HCT116 (cell line): ENCODE measurements around the gene SLC9B1. TPM values are rescaled to one million over a fixed set of nuclear protein-coding genes. Genes with fewer than 3 reads are reported as not detected.

Experiments used
- ATAC-seq: fragments of 200-7000 bp; cut with Tn5 transposase; 2 replicates; pipeline ENCODE4 v1.9.1; 2020; ENCODE audit warnings: mild to moderate bottlenecking, moderate library complexity
- BruUV-seq: library from RNA; stranded (reverse); fragments of 400-500 nt; replicated peaks from 2 replicates; lab custom pipeline; 2021; lab: Mats Ljungman, UMichigan
- CTCF ChIA-PET: fragments of 300-600 bp; sonication (Branson Sonifier 250); formaldehyde crosslinking; loops from one replicate; lab custom pipeline; 2021; ENCODE audit warnings: antibody characterized with exemption; lab: Charles Lee
- POLR2A ChIA-PET: fragments of 300-600, 350-600 bp; sonication (Branson Sonifier 250); formaldehyde crosslinking; loops from one replicate; lab custom pipeline; 2021; ENCODE audit warnings: antibody characterized with exemption; lab: Charles Lee
- RAD21 ChIA-PET, 2 experiments: fragments of 300-600 bp; sonication (Branson Sonifier 250); formaldehyde crosslinking; loops; one replicate each; lab custom pipeline; 2023; ENCODE audit warnings: low total read pairs in 2 of 2; ENCODE audit not compliant: uncharacterized antibody in 2 of 2, unreplicated experiment in 2 of 2, low non-redundant PET in 1 of 2; lab: Charles Lee
- DNase-seq: peaks from one replicate; pipeline ENCODE4 v3.0.0-alpha.2; 2010; ENCODE audit warnings: low read depth, low spot score
- H2AFZ ChIP-seq: fragments of 200-600 bp; shearing (Covaris generic), sonication (generic); 2 replicates; pipeline ENCODE4 v1.6.1; 2017; ENCODE audit warnings: low read depth, mixed run types, mixed read lengths, antibody characterized with exemption, low read length; ENCODE audit not compliant: poor library complexity, severe bottlenecking
- H3K27ac ChIP-seq: 2 replicates; pipeline ENCODE4 v1.5.1; 2012; ENCODE audit warnings: low read depth, low read length
- H3K27me3 ChIP-seq: fragments of 200-600 bp; sonication (generic); 2 replicates; pipeline ENCODE4 v1.6.1; 2016; ENCODE audit warnings: mixed run types, low read length, mixed read lengths; ENCODE audit not compliant: insufficient read depth
- H3K36me3 ChIP-seq, 2 experiments: fragments of 200-500 bp in 1 of 2; fragments of 200-600 bp in 1 of 2; sonication (Bioruptor generic) in 1 of 2; sonication (generic) in 1 of 2; 2 replicates each; pipeline versions ENCODE4 v1.5.1 to v1.6.1; 2014 to 2016; ENCODE audit warnings: low read length in 2 of 2, inconsistent platforms in 1 of 2, mixed read lengths in 1 of 2, mixed run types in 1 of 2; ENCODE audit not compliant: insufficient read depth in 2 of 2, control insufficient read depth in 1 of 2
- H3K4me1 ChIP-seq, 2 experiments: fragments of 200-600 bp in 1 of 2; sonication (generic) in 1 of 2; 2 replicates each; pipeline versions ENCODE4 v1.5.1 to v1.6.1; 2012 to 2017; ENCODE audit warnings: low read length in 2 of 2, inconsistent platforms in 1 of 2, mild to moderate bottlenecking in 1 of 2, mixed read lengths in 1 of 2, mixed run types in 1 of 2, moderate library complexity in 1 of 2; ENCODE audit not compliant: insufficient read depth in 2 of 2, control insufficient read depth in 1 of 2
- H3K4me2 ChIP-seq: fragments of 200-600 bp; sonication (generic); 2 replicates; pipeline ENCODE4 v1.6.1; 2017; ENCODE audit warnings: mixed run types, low read length, mixed read lengths
- H3K4me3 ChIP-seq, 2 experiments: fragments of 200-600 bp in 1 of 2; sonication (generic) in 1 of 2; replicated peaks in 1 of 2; 2 replicates each; pipeline ENCODE4 v1.5.1; 2011 to 2016; ENCODE audit warnings: low read length in 2 of 2, control low read depth in 1 of 2, low read depth in 1 of 2, mild to moderate bottlenecking in 1 of 2, mixed read lengths in 1 of 2, mixed run types in 1 of 2
- H3K79me2 ChIP-seq: fragments of 200-600 bp; sonication (generic); 2 replicates; pipeline ENCODE4 v1.6.1; 2017; ENCODE audit warnings: mild to moderate bottlenecking, mixed run types, low read length, moderate library complexity, mixed read lengths; ENCODE audit not compliant: insufficient read depth
- H3K9ac ChIP-seq: fragments of 200-600 bp; sonication (generic); 2 replicates; pipeline ENCODE4 v1.6.1; 2016; ENCODE audit warnings: low read length, mixed read lengths
- H3K9me2 ChIP-seq: fragments of 200-600 bp; sonication (generic), shearing (Covaris generic); 2 replicates; pipeline ENCODE4 v1.6.1; 2017; ENCODE audit warnings: mixed run types, mild to moderate bottlenecking, moderate library complexity; ENCODE audit not compliant: insufficient read depth
- H3K9me3 ChIP-seq, 2 experiments: fragments of 200-500 bp in 1 of 2; fragments of 200-600 bp in 1 of 2; sonication (Bioruptor generic) in 1 of 2; sonication (generic) in 1 of 2; 2 replicates each; pipeline ENCODE4 v1.6.1; 2014 to 2017; ENCODE audit warnings: low read length in 2 of 2, mixed read lengths in 2 of 2, inconsistent platforms in 1 of 2, low read depth in 1 of 2, mild to moderate bottlenecking in 1 of 2, mixed run types in 1 of 2, moderate library complexity in 1 of 2; ENCODE audit not compliant: control insufficient read depth in 1 of 2, insufficient read depth in 1 of 2
- H4K20me1 ChIP-seq: fragments of 200-600 bp; sonication (generic), shearing (Covaris generic); 2 replicates; pipeline ENCODE4 v1.6.1; 2017; ENCODE audit warnings: mixed run types, mild to moderate bottlenecking, moderate library complexity; ENCODE audit not compliant: insufficient read depth
- CBX3 ChIP-seq: IDR thresholded peaks from 2 replicates; pipeline ENCODE4 v1.6.1; 2012; ENCODE audit warnings: low read depth
- CEBPB ChIP-seq: IDR thresholded peaks from 2 replicates; pipeline ENCODE4 v1.6.1; 2012; ENCODE audit warnings: low read depth
- EGR1 ChIP-seq: IDR thresholded peaks from 2 replicates; pipeline ENCODE4 v1.6.1; 2012; ENCODE audit warnings: low read depth
- ELF1 ChIP-seq: IDR thresholded peaks from 2 replicates; pipeline ENCODE4 v1.6.1; 2012; ENCODE audit warnings: low read depth, borderline replicate concordance
- EZH2phosphoT487 ChIP-seq: fragments of 200-600 bp; IDR thresholded peaks from 2 replicates; pipeline ENCODE4 v1.6.1; 2018; ENCODE audit warnings: antibody characterized with exemption, borderline replicate concordance
- FOSL1 ChIP-seq: IDR thresholded peaks from 2 replicates; pipeline ENCODE4 v1.6.1; 2012; ENCODE audit warnings: low read depth
- POLR2A ChIP-seq: IDR thresholded peaks from 2 replicates; pipeline ENCODE4 v1.7.0; 2011; ENCODE audit warnings: borderline replicate concordance; ENCODE audit not compliant: insufficient read depth, insufficient read length; ENCODE audit errors: extremely low read depth
- POLR2AphosphoS5 ChIP-seq: IDR thresholded peaks from 2 replicates; pipeline ENCODE4 v1.6.1; 2011; ENCODE audit warnings: mild to moderate bottlenecking, low read depth, low read length, moderate library complexity
- RAD21 ChIP-seq: IDR thresholded peaks from 2 replicates; pipeline ENCODE4 v1.6.1; 2012; ENCODE audit warnings: low read depth, mild to moderate bottlenecking
- REST ChIP-seq: IDR thresholded peaks from 2 replicates; pipeline ENCODE4 v1.6.1; 2012; ENCODE audit warnings: low read depth
- SIN3A ChIP-seq: IDR thresholded peaks from 2 replicates; pipeline ENCODE4 v1.6.1; 2012; ENCODE audit warnings: low read depth
- SP1 ChIP-seq: IDR thresholded peaks from 2 replicates; pipeline ENCODE4 v1.6.1; 2012; ENCODE audit warnings: low read depth
- TCF7L2 ChIP-seq: IDR thresholded peaks from 2 replicates; pipeline ENCODE4 v1.7.0; 2011; ENCODE audit warnings: borderline replicate concordance, inconsistent platforms; ENCODE audit not compliant: insufficient read depth, insufficient read length; ENCODE audit errors: extremely low read depth
- ZFX ChIP-seq: fragments of 450-650 bp; IDR thresholded peaks from 2 replicates; pipeline ENCODE4 v1.6.1; 2017
- ZNF274 ChIP-seq: fragments of 200-500 bp; sonication (Bioruptor generic); IDR thresholded peaks from 2 replicates; pipeline ENCODE4 v1.6.1; 2014; ENCODE audit warnings: mild to moderate bottlenecking, low read depth, low read length, inconsistent platforms
- intact Hi-C: fragments of 100-400 bp; cut with micrococcal nuclease; formaldehyde crosslinking; loops from 2 replicates; pipeline ENCODE4 v1.10.0; 2022
- total RNA-seq: library from RNA; stranded (reverse); gene quantifications from one replicate; pipeline ENCODE4 v1.2.1, GENCODE V29; 2021; ENCODE audit not compliant: unreplicated experiment

Gene SLC9B1
- total RNA-seq, 1 experiment from 2014 or later = 0.74 TPM

GRCh38 chr4:103052145-103052544, 32.6 kb upstream of the SLC9B1 start:
- Histone ChIP-seq H3K27me3 (no peaks in the 10 kb centered on the region), H3K9me2 (no peaks in the 10 kb centered on the region), H4K20me1 (no peaks in the 10 kb centered on the region), H3K79me2 (no peaks in the 10 kb centered on the region), H3K36me3 (no peaks in the 10 kb centered on the region), H3K4me3 (no peak overlapping the region), H3K4me1 (no peaks in the 10 kb centered on the region), H2AFZ (no peak overlapping the region), H3K9me3 (no peaks in the 10 kb centered on the region), H3K4me2 (no peak overlapping the region), H3K27ac (no peak overlapping the region), H3K9ac (no peak overlapping the region)
- no TSS peak for BruUV-seq
- ATAC-seq = no peak
- no peak for DNase-seq
- ChIA-PET CTCF (no interaction called here), POLR2A (no interaction called here), RAD21 (no interaction called here)
- intact Hi-C loops = no loop called here
- TF ChIP-seq EGR1 (no peak), REST (no peak), ELF1 (no peak), SIN3A (no peak), TCF7L2 (no peak), CBX3 (no peak), RAD21 (no peak), POLR2AphosphoS5 (no peak), POLR2A (no peak), ZNF274 (no peak), EZH2phosphoT487 (no peak), CEBPB (no peak), FOSL1 (no peak), SP1 (no peak), ZFX (no peak)
